Measurements from ENCODE around the gene PRSS53. TPM values are rescaled to one million over a fixed set of nuclear protein-coding genes. Genes with fewer than 3 reads are reported as not detected.

Gene PRSS53
- total RNA-seq, 1 experiment from 2014 or later, result 7.0 TPM

GRCh38 chr16:31099860-31100638 is 11.3 kb upstream of the PRSS53 start:
- BruUV-seq (replicated peaks), result no TSS peak
- TF ChIP-seq, protein P1, sequence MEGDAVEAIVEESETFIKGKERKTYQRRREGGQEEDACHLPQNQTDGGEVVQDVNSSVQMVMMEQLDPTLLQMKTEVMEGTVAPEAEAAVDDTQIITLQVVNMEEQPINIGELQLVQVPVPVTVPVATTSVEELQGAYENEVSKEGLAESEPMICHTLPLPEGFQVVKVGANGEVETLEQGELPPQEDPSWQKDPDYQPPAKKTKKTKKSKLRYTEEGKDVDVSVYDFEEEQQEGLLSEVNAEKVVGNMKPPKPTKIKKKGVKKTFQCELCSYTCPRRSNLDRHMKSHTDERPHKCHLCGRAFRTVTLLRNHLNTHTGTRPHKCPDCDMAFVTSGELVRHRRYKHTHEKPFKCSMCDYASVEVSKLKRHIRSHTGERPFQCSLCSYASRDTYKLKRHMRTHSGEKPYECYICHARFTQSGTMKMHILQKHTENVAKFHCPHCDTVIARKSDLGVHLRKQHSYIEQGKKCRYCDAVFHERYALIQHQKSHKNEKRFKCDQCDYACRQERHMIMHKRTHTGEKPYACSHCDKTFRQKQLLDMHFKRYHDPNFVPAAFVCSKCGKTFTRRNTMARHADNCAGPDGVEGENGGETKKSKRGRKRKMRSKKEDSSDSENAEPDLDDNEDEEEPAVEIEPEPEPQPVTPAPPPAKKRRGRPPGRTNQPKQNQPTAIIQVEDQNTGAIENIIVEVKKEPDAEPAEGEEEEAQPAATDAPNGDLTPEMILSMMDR (IDR thresholded peaks at IDR 0.05; ENCODE audit: unreplicated experiment), result no peak
- Mint-ChIP-seq H3K27ac (ENCODE audit: unreplicated experiment) (no peak overlapping the region), H3K9me3 (ENCODE audit: low read depth, unreplicated experiment) (peaks cover 9% of the 10 kb centered on the region), H3K27me3 (ENCODE audit: unreplicated experiment) (no peaks in the 10 kb centered on the region), H3K4me3 (ENCODE audit: low read depth, unreplicated experiment) (no peak overlapping the region), H3K4me1 (ENCODE audit: low read depth, unreplicated experiment) (peaks cover 12% of the 10 kb centered on the region), H3K36me3 (ENCODE audit: insufficient read depth, unreplicated experiment) (peaks cover 10% of the 10 kb centered on the region)
- CTCF ChIA-PET, result interaction anchor here (1.4 to 2.1 kb wide), 2 partner anchors 13 to 17 kb away, joined by 3 to 10 read pairs; partner anchors contain the start of gene KAT8
- intact Hi-C loops (cut with micrococcal nuclease; ENCODE audit: unreplicated experiment), result no loop called here
- no peak for DNase-seq

DNA sequence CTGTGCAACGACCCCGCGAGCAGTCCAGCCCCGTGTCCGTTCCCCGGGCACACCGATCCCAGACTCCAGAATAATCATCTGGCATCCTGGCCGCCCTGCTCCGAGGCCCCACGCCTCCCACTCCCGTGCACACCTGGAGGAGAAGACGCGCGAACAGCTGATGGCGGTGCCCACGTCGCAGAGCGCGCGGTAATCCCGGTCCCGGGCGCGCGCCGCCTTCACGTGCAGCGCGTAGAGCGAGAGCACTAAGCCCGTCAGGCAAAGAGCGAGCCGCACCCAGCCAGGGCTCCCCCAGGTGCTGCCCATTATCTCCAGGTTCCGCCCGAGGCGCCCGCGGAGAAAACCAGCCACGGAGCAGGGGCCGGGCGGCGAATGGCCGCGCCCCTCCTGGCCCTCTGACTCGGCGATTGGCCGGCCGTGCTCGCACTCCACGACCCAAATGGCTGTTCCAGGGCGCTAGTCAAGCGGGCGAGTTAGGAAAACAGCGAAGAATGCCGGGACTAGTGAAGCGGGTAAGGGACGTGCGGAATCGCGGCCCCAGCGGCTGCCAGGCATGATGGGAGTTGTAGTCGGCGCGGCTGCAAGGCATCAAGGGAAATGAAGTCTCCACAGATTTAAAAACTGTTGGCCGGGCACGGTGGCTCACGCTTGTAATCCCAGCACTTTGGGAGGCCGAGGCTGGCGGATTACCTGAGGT is 5.8 kb upstream of the PRSS53 start, which contains the start of gene VKORC1:
VKORC1 (minus strand) TSS at position 374 of the 697 bp plus-strand sequence; CDS start at position 306, 68 bp downstream.
- H3K27ac Mint-ChIP-seq (ENCODE audit: unreplicated experiment), result peak within 1 kb of the TSS; percentile 82
- BruUV-seq (replicated peaks), result no TSS peak
- H3K9me3 Mint-ChIP-seq (ENCODE audit: low read depth, unreplicated experiment), result peaks cover 3% of the 10 kb centered on the region
- peaks cover 43% of the 10 kb centered on the region for H3K36me3 Mint-ChIP-seq (ENCODE audit: insufficient read depth, unreplicated experiment)
- TF ChIP-seq, protein P1 (IDR thresholded peaks at IDR 0.05; ENCODE audit: unreplicated experiment), result no peak
- H3K4me3 Mint-ChIP-seq (ENCODE audit: low read depth, unreplicated experiment), result peak within 1 kb of the TSS; percentile 89
- CTCF ChIA-PET, result interaction anchor here (0.6 to 2.7 kb wide), 4 partner anchors 48 to 364 kb away, joined by 3 to 16 read pairs (median 11); partner anchors contain the start of genes HSD3B7 and STX4
- H3K4me1 Mint-ChIP-seq (ENCODE audit: low read depth, unreplicated experiment), result peaks cover 12% of the 10 kb centered on the region
- intact Hi-C loops (cut with micrococcal nuclease; ENCODE audit: unreplicated experiment), result loop anchor here (1.0 to 2.0 kb wide), 2 partner anchors 20 to 109 kb away; partner anchors contain the start of genes HSD3B7, ZNF646 and ZNF668
- H3K27me3 Mint-ChIP-seq (ENCODE audit: unreplicated experiment), result no peaks in the 10 kb centered on the region
- DNase-seq, result peak; percentile 97

GRCh38 chr16:31094088-31094423 is 5.3 kb upstream of the PRSS53 start:
- intact Hi-C loops (cut with micrococcal nuclease; ENCODE audit: unreplicated experiment), result loop anchor here (1.0 to 2.0 kb wide), 2 partner anchors 19 to 109 kb away; partner anchors contain the start of genes HSD3B7, ZNF646 and ZNF668
- CTCF ChIA-PET, result interaction anchor here (0.6 to 2.7 kb wide), 4 partner anchors 23 to 109 kb away, joined by 11 to 16 read pairs (median 11); partner anchors contain the start of genes HSD3B7, KAT8 and STX4
- Mint-ChIP-seq H3K4me1 (ENCODE audit: low read depth, unreplicated experiment) (peaks cover 12% of the 10 kb centered on the region), H3K27ac (ENCODE audit: unreplicated experiment) (peak overlapping the region; percentile 82), H3K4me3 (ENCODE audit: low read depth, unreplicated experiment) (peak overlapping the region; percentile 89), H3K9me3 (ENCODE audit: low read depth, unreplicated experiment) (peaks cover 3% of the 10 kb centered on the region), H3K27me3 (ENCODE audit: unreplicated experiment) (no peaks in the 10 kb centered on the region), H3K36me3 (ENCODE audit: insufficient read depth, unreplicated experiment) (peaks cover 43% of the 10 kb centered on the region)
- TSS peak; percentile 30 for BruUV-seq (replicated peaks)
- DNase-seq, result peak; percentile 27
- TF ChIP-seq, protein P1 (IDR thresholded peaks at IDR 0.05; ENCODE audit: unreplicated experiment), result no peak

DNA sequence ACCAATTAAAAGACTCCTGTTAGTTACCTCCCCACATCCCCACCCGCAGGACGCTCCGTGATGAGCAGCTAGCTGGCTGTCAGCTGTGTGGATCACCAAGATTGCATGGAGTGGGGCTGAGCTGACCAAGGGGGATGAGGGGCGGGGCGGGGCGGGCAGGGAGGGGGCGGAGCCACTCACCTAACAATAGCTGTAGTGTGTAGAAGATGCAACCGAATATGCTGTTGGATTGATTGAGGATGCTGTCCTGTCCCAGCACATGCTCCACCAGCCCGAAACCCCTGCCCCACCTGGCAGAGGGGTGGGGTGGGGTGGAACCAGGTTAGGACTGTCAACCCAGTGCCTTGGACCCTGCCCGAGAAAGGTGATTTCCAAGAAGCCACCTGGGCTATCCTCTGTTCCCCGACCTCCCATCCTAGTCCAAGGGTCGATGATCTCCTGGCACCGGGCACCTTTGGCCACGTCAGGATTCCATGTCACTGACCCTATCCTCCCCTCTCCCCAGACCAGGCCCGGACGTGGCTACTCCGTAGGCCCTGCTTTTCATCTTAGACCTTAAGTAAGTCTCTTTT is 4.5 kb upstream of the PRSS53 start:
- BruUV-seq (replicated peaks), result no TSS peak
- TF ChIP-seq, protein P1 (IDR thresholded peaks at IDR 0.05; ENCODE audit: unreplicated experiment), result no peak
- H3K36me3 Mint-ChIP-seq (ENCODE audit: insufficient read depth, unreplicated experiment), result peaks cover 46% of the 10 kb centered on the region
- H3K4me3 Mint-ChIP-seq (ENCODE audit: low read depth, unreplicated experiment), result peak overlapping the region; percentile 89
- no peaks in the 10 kb centered on the region for H3K27me3 Mint-ChIP-seq (ENCODE audit: unreplicated experiment)
- intact Hi-C loops (cut with micrococcal nuclease; ENCODE audit: unreplicated experiment), result no loop called here
- peaks cover 12% of the 10 kb centered on the region for H3K4me1 Mint-ChIP-seq (ENCODE audit: low read depth, unreplicated experiment)
- DNase-seq, result peak; percentile 30
- H3K9me3 Mint-ChIP-seq (ENCODE audit: low read depth, unreplicated experiment), result peaks cover 3% of the 10 kb centered on the region
- CTCF ChIA-PET, result interaction anchor here (0.6 to 2.7 kb wide), 5 partner anchors 24 to 340 kb away, joined by 3 to 16 read pairs (median 11); partner anchors contain the start of genes HSD3B7, KAT8 and PRSS8
- H3K27ac Mint-ChIP-seq (ENCODE audit: unreplicated experiment), result no peak overlapping the region

Measured in Calu3 (cell line).